ENCODE measurements around the gene GUCY1B1. TPM values are rescaled to one million over a fixed set of nuclear protein-coding genes. Genes with fewer than 3 reads are reported as not detected.

The GUCY1B1 gene
- total RNA-seq, 1 experiment from 2014 or later = 0.50 TPM

- Histone ChIP-seq H2BK120ac (ENCODE audit: low read depth, low read length, poor library complexity, severe bottlenecking) (no peak overlapping the region), H2BK5ac (ENCODE audit: insufficient read length, low read length) (no peak overlapping the region), H2AK5ac (ENCODE audit: insufficient read length, low read length) (no peak overlapping the region), H3K18ac (ENCODE audit: insufficient read length, low read depth, low read length) (no peak overlapping the region), H3K9ac (ENCODE audit: extremely low read depth, insufficient read length, low read length) (no peak overlapping the region), H2BK12ac (ENCODE audit: insufficient read length, low read depth, low read length) (no peak overlapping the region), H3K79me1 (ENCODE audit: insufficient read depth, low read depth, low read length, poor library complexity, severe bottlenecking) (no peaks in the 10 kb centered on the region), H4K91ac (ENCODE audit: insufficient read length, low read depth, low read length) (no peak overlapping the region), H4K8ac (replicated peaks; ENCODE audit: insufficient read length, low read depth, low read length) (no peak overlapping the region), H3T11ph (ENCODE audit: low read length) (no peak overlapping the region), H3K4ac (ENCODE audit: low read depth, low read length) (no peak overlapping the region), H3K4me2 (ENCODE audit: insufficient read depth, insufficient read length, low read length) (no peak overlapping the region), H4K20me1 (ENCODE audit: control insufficient read depth, insufficient read depth, insufficient read length) (no peaks in the 10 kb centered on the region), H2BK15ac (ENCODE audit: low read depth, low read length) (no peak overlapping the region), H3K9me3 (ENCODE audit: control insufficient read depth, low read depth, low read length) (no peaks in the 10 kb centered on the region), H3K23ac (ENCODE audit: insufficient read length, low read depth, low read length) (no peak overlapping the region), H4K5ac (ENCODE audit: insufficient read length, low read depth, low read length) (no peak overlapping the region), H3K56ac (ENCODE audit: insufficient read length, low read depth, low read length) (no peak overlapping the region), H2BK20ac (ENCODE audit: low read depth, low read length, poor library complexity, severe bottlenecking) (no peak overlapping the region), H3K4me1 (ENCODE audit: insufficient read depth, low read length) (no peaks in the 10 kb centered on the region), H2AFZ (ENCODE audit: low read length) (no peak overlapping the region), H3K27me3 (ENCODE audit: insufficient read depth, low read length) (no peaks in the 10 kb centered on the region), H3K27ac (ENCODE audit: insufficient read length, low read depth, low read length) (no peak overlapping the region), H3K14ac (ENCODE audit: insufficient read depth, low read length) (no peak overlapping the region), H3K79me2 (ENCODE audit: insufficient read depth, low read length) (no peaks in the 10 kb centered on the region), H3K23me2 (ENCODE audit: insufficient read length, low read depth, low read length, poor library complexity, severe bottlenecking) (no peaks in the 10 kb centered on the region)
- no peaks in the 10 kb centered on the region for H3K9me3 Mint-ChIP-seq
- H3K27ac Mint-ChIP-seq = no peak overlapping the region
- no peaks in the 10 kb centered on the region for H3K27me3 Mint-ChIP-seq (ENCODE audit: low read depth)
- no CpG with 5 or more reads among the region's 1 CpG for WGBS (ENCODE audit: extremely low coverage, insufficient read length, low lambda C conversion rate)
- H3K4me1 Mint-ChIP-seq = no peaks in the 10 kb centered on the region
- H3K4me3 Mint-ChIP-seq = no peak overlapping the region
- TF ChIP-seq CTCF (conservative IDR thresholded peaks at IDR 0.05) = no peak
- no peaks in the 10 kb centered on the region for H3K36me3 Mint-ChIP-seq (ENCODE audit: insufficient read depth in 1 of 3, low read depth in 3 of 3)
- no peak for DNase-seq
Measured at GRCh38 chr4:155805016-155805415, 46.2 kb downstream of the GUCY1B1 start.

Data from H9 (cell line).